Renal pelvis (tissue), 12 donors: ENCODE data around the gene SLX9. TPM values are rescaled to one million over a fixed set of nuclear protein-coding genes. Genes with fewer than 3 reads are reported as not detected.

ENCODE experiments used
- DNase-seq: peaks from one replicate; pipeline ENCODE4 v3.0.0-alpha.2; 2013
- long read RNA-seq, 16 experiments: transcript quantifications; one replicate each; lab custom pipeline, GENCODE V29; 2026
- polyA plus RNA-seq, 3 donors: library from polyadenylated mRNA; unstranded; fragments of 120-200 nt; gene quantifications; one replicate each; pipeline ENCODE4 v1.2.1, GENCODE V29; 2013; ENCODE audit not compliant: insufficient read length in 3 of 3

Gene SLX9
- 10 to 100 TPM; 17.9 to 24.4 (median 24.0) TPM for polyA plus RNA-seq
- long read RNA-seq, donor 1, transcript FAM207A-201 (6 exons, 927 nt) = major isoform, 11 of 18 reads
- long read RNA-seq, donor 1, transcript FAM207A-202 (6 exons, 880 nt) = minor isoform, 7 of 18 reads
- long read RNA-seq, donor 1, partial matches to known transcripts = 0 of 18 reads
- long read RNA-seq, donor 1, other reads (novel, unspliced or antisense) = 0 of 18 reads
- long read RNA-seq, donor 2, transcript FAM207A-202 (6 exons, 880 nt) = major isoform, 9 of 12 reads
- long read RNA-seq, donor 2, partial matches to known transcripts = 0 of 12 reads
- long read RNA-seq, donor 2, other reads (novel, unspliced or antisense) = 0 of 12 reads
- long read RNA-seq, donor 3, transcript FAM207A-201 (6 exons, 927 nt) = major isoform, 7 of 12 reads
- long read RNA-seq, donor 3, partial matches to known transcripts = 0 of 12 reads
- long read RNA-seq, donor 3, other reads (novel, unspliced or antisense) = 0 of 12 reads
- long read RNA-seq, donor 4, transcript FAM207A-201 (6 exons, 927 nt) = major isoform, 13 of 17 reads
- long read RNA-seq, donor 4, partial matches to known transcripts = 0 of 17 reads
- long read RNA-seq, donor 4, other reads (novel, unspliced or antisense) = 0 of 17 reads
- long read RNA-seq, donor 5, partial matches to known transcripts = 0 of 5 reads
- long read RNA-seq, donor 5, other reads (novel, unspliced or antisense) = 0 of 5 reads
- long read RNA-seq, donor 6, transcript FAM207A-201 (6 exons, 927 nt) = major isoform, 10 of 14 reads
- long read RNA-seq, donor 6, partial matches to known transcripts = 0 of 14 reads
- long read RNA-seq, donor 6, other reads (novel, unspliced or antisense) = 0 of 14 reads
- long read RNA-seq, donor 7, transcript FAM207A-201 (6 exons, 927 nt) = minor isoform, 8 of 25 reads
- long read RNA-seq, donor 7, transcript FAM207A-202 (6 exons, 880 nt) = major isoform, 15 of 25 reads
- long read RNA-seq, donor 7, partial matches to known transcripts = 0 of 25 reads
- long read RNA-seq, donor 7, other reads (novel, unspliced or antisense) = 0 of 25 reads
- long read RNA-seq, donor 8, transcript FAM207A-202 (6 exons, 880 nt) = major isoform, 6 of 9 reads
- long read RNA-seq, donor 8, partial matches to known transcripts = 0 of 9 reads
- long read RNA-seq, donor 8, other reads (novel, unspliced or antisense) = 0 of 9 reads
- long read RNA-seq, donor 9, transcript FAM207A-201 (6 exons, 927 nt) = major isoform, 12 of 23 reads
- long read RNA-seq, donor 9, transcript FAM207A-202 (6 exons, 880 nt) = minor isoform, 11 of 23 reads
- long read RNA-seq, donor 9, partial matches to known transcripts = 0 of 23 reads
- long read RNA-seq, donor 9, other reads (novel, unspliced or antisense) = 0 of 23 reads
- long read RNA-seq, donor 10, partial matches to known transcripts = 0 of 8 reads
- long read RNA-seq, donor 10, other reads (novel, unspliced or antisense) = 0 of 8 reads
- long read RNA-seq, donor 11, partial matches to known transcripts = 0 of 6 reads
- long read RNA-seq, donor 11, other reads (novel, unspliced or antisense) = 0 of 6 reads
- long read RNA-seq, donor 12, transcript FAM207A-202 (6 exons, 880 nt) = major isoform, 16 of 21 reads
- long read RNA-seq, donor 12, transcript FAM207A-201 (6 exons, 927 nt) = minor isoform, 5 of 21 reads
- long read RNA-seq, donor 12, partial matches to known transcripts = 0 of 21 reads
- long read RNA-seq, donor 12, other reads (novel, unspliced or antisense) = 0 of 21 reads
- long read RNA-seq, donor 13, transcript FAM207A-202 (6 exons, 880 nt) = major isoform, 6 of 12 reads
- long read RNA-seq, donor 13, transcript FAM207A-201 (6 exons, 927 nt) = major isoform, 6 of 12 reads
- long read RNA-seq, donor 13, partial matches to known transcripts = 0 of 12 reads
- long read RNA-seq, donor 13, other reads (novel, unspliced or antisense) = 0 of 12 reads
- long read RNA-seq, donor 14, transcript FAM207A-202 (6 exons, 880 nt) = major isoform, 13 of 24 reads
- long read RNA-seq, donor 14, transcript FAM207A-201 (6 exons, 927 nt) = minor isoform, 10 of 24 reads
- long read RNA-seq, donor 14, partial matches to known transcripts = 0 of 24 reads
- long read RNA-seq, donor 14, other reads (novel, unspliced or antisense) = 0 of 24 reads
- long read RNA-seq, donor 15, transcript FAM207A-202 (6 exons, 880 nt) = minor isoform, 9 of 20 reads
- long read RNA-seq, donor 15, transcript FAM207A-201 (6 exons, 927 nt) = major isoform, 11 of 20 reads
- long read RNA-seq, donor 15, partial matches to known transcripts = 0 of 20 reads
- long read RNA-seq, donor 15, other reads (novel, unspliced or antisense) = 0 of 20 reads
- long read RNA-seq, donor 16, transcript FAM207A-202 (6 exons, 880 nt) = minor isoform, 9 of 19 reads
- long read RNA-seq, donor 16, transcript FAM207A-201 (6 exons, 927 nt) = major isoform, 10 of 19 reads
- long read RNA-seq, donor 16, partial matches to known transcripts = 0 of 19 reads
- long read RNA-seq, donor 16, other reads (novel, unspliced or antisense) = 0 of 19 reads

DNA sequence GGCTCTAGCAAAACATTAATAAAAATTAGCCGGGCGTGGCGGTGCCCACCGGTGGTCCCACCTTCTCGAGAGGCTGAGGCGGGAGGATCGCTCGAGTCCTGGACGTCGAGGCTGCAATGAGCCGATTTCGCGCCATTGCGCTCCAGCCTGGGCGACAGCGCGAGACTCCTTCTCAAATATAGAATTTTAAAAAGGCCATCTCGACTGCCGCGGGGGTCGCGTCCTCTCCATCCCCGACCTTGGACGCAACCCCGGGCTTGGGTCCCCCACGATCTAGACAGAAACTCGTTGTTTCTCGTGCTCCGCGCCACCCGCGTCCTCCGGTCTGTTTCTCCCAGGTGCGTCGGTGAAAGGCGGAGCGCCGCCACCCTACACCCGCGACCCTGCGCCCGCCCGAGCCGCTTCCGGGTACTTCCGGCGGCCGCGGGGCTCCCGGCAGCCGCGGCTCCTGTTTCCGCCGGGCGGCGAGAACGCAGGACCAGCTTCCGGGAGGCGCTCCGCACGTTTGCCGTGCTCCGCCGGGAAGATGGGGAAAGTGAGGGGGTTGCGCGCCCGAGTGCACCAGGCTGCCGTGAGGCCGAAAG is at the start of gene SLX9:
TSS of gene SLX9 (plus strand) at position 498 of the 584 bp plus-strand sequence. CDS start at position 527, 29 bp downstream.
- DNase-seq = peak; percentile 80

- DNase-seq = no peak
Measured at GRCh38 chr21:44890338-44890931, 49.4 kb upstream of the SLX9 start.

DNA sequence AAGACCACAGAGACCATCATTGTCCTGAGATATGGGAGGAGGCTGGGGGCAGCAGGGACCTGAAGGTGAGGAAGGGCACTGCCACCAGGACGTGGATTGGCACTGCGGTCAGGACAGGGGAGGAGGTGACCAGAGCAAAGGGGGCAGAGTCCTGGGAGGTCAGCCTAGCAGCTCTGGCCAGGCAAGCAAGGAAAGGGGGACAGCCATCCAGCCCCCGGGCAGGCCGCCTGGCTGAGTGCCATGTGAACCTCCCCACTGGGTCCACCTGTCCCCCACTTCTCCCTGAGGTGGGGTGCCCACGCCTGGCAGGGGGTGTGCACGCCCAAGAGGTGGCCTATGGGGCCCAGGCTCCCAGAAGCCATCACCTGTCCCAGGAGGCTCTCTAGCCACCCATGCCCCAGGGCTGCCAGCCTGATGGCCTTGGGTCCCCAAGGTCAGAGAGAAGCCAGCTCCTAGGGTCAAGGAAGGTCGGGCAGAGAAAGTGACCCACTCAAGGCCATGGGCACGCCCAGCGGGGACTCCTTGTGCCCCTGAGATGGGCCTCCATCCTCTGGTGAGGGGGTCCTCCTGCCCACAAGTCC is 48.8 kb upstream of the SLX9 start:
- DNase-seq = no peak

GRCh38 chr21:44891631-44892031 is 48.2 kb upstream of the SLX9 start:
- no peak for DNase-seq

GRCh38 chr21:44892095-44892494 is 47.7 kb upstream of the SLX9 start:
- DNase-seq = no peak

DNA sequence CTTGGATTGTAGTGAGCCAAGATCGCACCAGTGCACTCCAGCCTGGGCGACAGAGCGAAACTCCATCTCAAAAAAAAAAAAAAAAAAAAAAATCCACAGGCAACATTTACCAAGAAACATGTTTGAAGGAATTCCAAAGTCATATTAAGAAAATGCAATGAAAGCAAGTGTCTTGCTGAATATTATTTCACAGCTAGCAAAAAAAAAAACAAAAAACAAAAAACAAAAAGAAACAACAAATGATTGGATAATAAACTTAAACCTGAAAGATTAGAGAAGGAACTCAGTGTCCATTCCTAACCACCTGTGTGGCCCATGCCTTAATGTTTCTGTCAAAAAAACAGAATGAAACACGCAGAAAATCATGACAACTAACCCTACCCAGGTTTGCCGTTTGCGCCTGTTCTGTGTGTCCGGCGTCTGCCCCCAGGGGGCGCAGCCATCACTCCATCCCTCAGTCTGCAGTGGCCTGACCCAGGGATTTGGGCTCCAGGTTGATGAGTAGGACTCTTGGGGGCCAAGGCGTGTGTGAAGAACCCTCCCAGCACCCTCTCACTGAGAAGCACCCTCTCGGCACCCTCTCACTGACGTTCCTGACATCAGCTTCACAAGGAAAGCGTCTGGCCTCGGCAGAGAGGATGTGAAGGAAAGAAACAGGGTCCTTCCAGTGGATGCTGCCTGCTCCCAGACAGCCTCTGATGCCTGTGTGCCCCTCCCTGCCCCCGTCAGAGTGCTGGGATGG is 47.1 kb upstream of the SLX9 start:
- DNase-seq = no peak

GRCh38 chr21:44893278-44893556 is 46.6 kb upstream of the SLX9 start:
- DNase-seq = no peak

GRCh38 chr21:44893948-44894656 is 45.7 kb upstream of the SLX9 start:
- no peak for DNase-seq

- DNase-seq = no peak
Measured at GRCh38 chr21:44894687-44895302, 45.0 kb upstream of the SLX9 start.

- DNase-seq = no peak
Measured at GRCh38 chr21:44895859-44896258, 44.0 kb upstream of the SLX9 start.

GRCh38 chr21:44896561-44897286 is 43.1 kb upstream of the SLX9 start:
- no peak for DNase-seq

DNA sequence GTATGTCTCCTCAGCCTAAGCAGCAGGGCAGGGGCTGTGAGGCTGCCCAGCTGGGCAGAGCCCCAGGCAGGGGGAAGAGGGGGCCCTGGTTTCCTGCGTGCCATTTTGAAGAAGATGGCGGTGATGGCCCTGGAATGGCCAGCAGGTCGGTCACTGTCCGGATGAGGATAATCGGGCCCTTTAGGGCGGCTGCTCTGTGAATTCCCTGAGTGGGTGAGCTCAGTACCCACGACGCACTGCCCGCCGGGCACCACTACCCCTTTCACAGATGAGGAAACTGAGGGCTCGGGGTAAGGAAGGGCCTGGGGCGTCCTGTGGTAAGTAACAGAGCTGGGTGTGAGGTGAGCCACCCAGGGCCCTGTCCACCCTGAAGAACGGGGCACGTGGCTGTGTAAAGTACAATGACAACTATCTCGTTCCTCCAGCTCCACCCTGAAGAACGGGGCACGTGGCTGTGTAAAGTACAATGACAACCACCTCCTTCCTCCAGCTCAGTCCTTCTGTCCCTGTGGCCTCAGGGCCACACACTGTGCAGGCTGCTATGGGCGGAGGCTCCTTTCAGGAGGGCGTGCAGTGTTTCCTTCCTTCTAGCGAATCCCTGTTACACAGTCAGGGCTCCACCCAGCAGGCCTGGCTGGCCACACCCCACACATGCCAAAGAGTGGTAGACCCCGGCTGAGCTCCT is 42.4 kb upstream of the SLX9 start:
- no peak for DNase-seq

DNA sequence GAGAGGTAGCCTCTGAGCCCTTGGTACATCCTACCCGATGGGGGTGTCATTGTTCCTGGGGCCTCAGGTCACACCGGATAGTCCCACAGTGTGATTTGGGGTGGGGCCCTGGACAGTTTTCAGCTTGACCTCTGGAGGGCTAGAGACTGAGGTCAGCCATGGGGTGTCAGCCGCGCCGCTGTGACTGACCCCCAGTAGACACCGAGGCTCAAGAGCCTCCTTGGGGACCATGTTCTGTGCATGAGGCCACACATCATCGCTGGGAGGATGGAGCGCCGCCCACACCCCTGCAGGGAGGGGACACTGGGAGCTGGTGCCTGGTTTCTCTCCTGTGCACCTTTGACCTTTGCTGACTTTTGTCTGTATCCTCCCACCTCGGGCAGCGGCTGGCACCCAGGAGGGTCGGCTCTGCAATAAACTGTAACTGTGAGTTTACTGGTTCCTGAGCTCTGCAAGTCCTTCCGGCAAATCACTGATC is 41.8 kb upstream of the SLX9 start:
- no peak for DNase-seq

- no peak for DNase-seq
Measured at GRCh38 chr21:44898851-44899767, 40.7 kb upstream of the SLX9 start.
